AG04450 (cell line): Measurements from ENCODE around the gene CFAP161. TPM values are rescaled to one million over a fixed set of nuclear protein-coding genes. Genes with fewer than 3 reads are reported as not detected.

ENCODE experiments used
- CTCF ChIA-PET: fragments of 300-600, 350-600 bp; formaldehyde crosslinking; extraction: SDS; loops from one replicate; lab custom pipeline; 2022; ENCODE audit warnings: antibody characterized with exemption, inconsistent platforms; lab: Charles Lee
- POLR2A ChIA-PET: fragments of 350-600 bp; formaldehyde crosslinking; extraction: SDS; loops from one replicate; lab custom pipeline; 2021; ENCODE audit warnings: antibody characterized with exemption, inconsistent platforms; lab: Yijun Ruan, JAX
- DNase-seq: peaks from one replicate; pipeline ENCODE4 v3.0.0-alpha.2; 2011; ENCODE audit warnings: low read depth, low spot score
- H3K27ac ChIP-seq: one replicate; pipeline ENCODE4 v1.5.1; 2012; ENCODE audit warnings: low read depth, low read length, control low read depth
- H3K27me3 ChIP-seq: one replicate; pipeline ENCODE4 v1.6.0; 2012; ENCODE audit warnings: low read length; ENCODE audit not compliant: control insufficient read depth, insufficient read depth
- H3K4me3 ChIP-seq: 2 replicates; pipeline ENCODE4 v1.5.1; 2011; ENCODE audit warnings: mild to moderate bottlenecking, low read depth, low read length, control low read depth
- H3K9me3 ChIP-seq: 2 replicates; pipeline ENCODE4 v1.5.1; 2012; ENCODE audit warnings: low read length; ENCODE audit not compliant: control insufficient read depth, insufficient read depth
- CTCF ChIP-seq: IDR thresholded peaks from 2 replicates; pipeline ENCODE4 v1.5.1; 2011; ENCODE audit warnings: low read depth, low read length, control low read depth, inconsistent platforms
- polyA plus RNA-seq: library from polyadenylated mRNA; depleted of rRNA; stranded (reverse); fragments of >200 nt; gene quantifications from 2 replicates; pipeline ENCODE4 v1.2.3, GENCODE V29; 2011

Gene CFAP161
- polyA plus RNA-seq, 1 experiment: not detected

GRCh38 chr15:81146006-81146405 is 11.9 kb downstream of the CFAP161 start:
- no peak for DNase-seq
- ChIA-PET CTCF (interaction anchor here (0.9 to 15.1 kb wide), 3 partner anchors 9 to 120 kb away, joined by 3 to 477 read pairs (median 6); no protein-coding TSS in a partner anchor), POLR2A (no interaction called here)
- Histone ChIP-seq H3K4me3 (no peak overlapping the region), H3K27ac (no peak overlapping the region), H3K9me3 (peaks cover under 1% of the 10 kb centered on the region; the same call in 1 of the 2 replicates), H3K27me3 (peaks cover 13% of the 10 kb centered on the region)
- no peak for TF ChIP-seq CTCF

- Histone ChIP-seq H3K4me3 (no peak overlapping the region), H3K27ac (no peak overlapping the region), H3K27me3 (peaks cover 12% of the 10 kb centered on the region), H3K9me3 (peaks cover 4% of the 10 kb centered on the region; the same call in 1 of the 2 replicates)
- no peak for TF ChIP-seq CTCF
- CTCF ChIA-PET: interaction anchor here (0.9 to 15.1 kb wide), 3 partner anchors 9 to 120 kb away, joined by 3 to 477 read pairs (median 6); no protein-coding TSS in a partner anchor
- no peak for DNase-seq
- POLR2A ChIA-PET: no interaction called here
Measured at GRCh38 chr15:81146466-81146865, 12.4 kb downstream of the CFAP161 start.

GRCh38 chr15:81151389-81151788 is 17.3 kb downstream of the CFAP161 start:
- no peak overlapping the region for H3K4me3 ChIP-seq
- H3K27me3 ChIP-seq: no peaks in the 10 kb centered on the region
- peaks cover 4% of the 10 kb centered on the region; the same call in 1 of the 2 replicates for H3K9me3 ChIP-seq
- DNase-seq: no peak
- ChIA-PET CTCF (interaction anchor here (15.1 kb wide), 1 partner anchor 115 kb away, joined by 477 read pairs; no protein-coding TSS in a partner anchor), POLR2A (no interaction called here)
- TF ChIP-seq CTCF: no peak
- H3K27ac ChIP-seq: no peak overlapping the region

GRCh38 chr15:81152339-81152738 is 18.3 kb downstream of the CFAP161 start:
- Histone ChIP-seq H3K4me3 (no peak overlapping the region), H3K9me3 (peaks cover 4% of the 10 kb centered on the region; the same call in 1 of the 2 replicates), H3K27me3 (no peaks in the 10 kb centered on the region), H3K27ac (no peak overlapping the region)
- POLR2A ChIA-PET: no interaction called here
- no peak for DNase-seq
- TF ChIP-seq CTCF: 0 out of 2 replicates have a peak, but pooled peaks have one; percentile 12
- CTCF ChIA-PET: interaction anchor here (0.6 to 15.1 kb wide), 3 partner anchors 41 to 114 kb away, joined by 3 to 477 read pairs (median 96); no protein-coding TSS in a partner anchor

GRCh38 chr15:81152799-81153198 is 18.7 kb downstream of the CFAP161 start:
- TF ChIP-seq CTCF: no peak
- POLR2A ChIA-PET: no interaction called here
- no peak for DNase-seq

More at GRCh38 chr15:81152799-81153198, 18.7 kb downstream of the CFAP161 start:
- CTCF ChIA-PET: interaction anchor here (0.6 to 15.1 kb wide), 3 partner anchors 41 to 114 kb away, joined by 3 to 477 read pairs (median 96); no protein-coding TSS in a partner anchor
- Histone ChIP-seq H3K27ac (no peak overlapping the region), H3K9me3 (peaks cover 4% of the 10 kb centered on the region; the same call in 1 of the 2 replicates), H3K27me3 (no peaks in the 10 kb centered on the region), H3K4me3 (no peak overlapping the region)
